Trophoblast cell (in vitro differentiated cells and primary cell): ENCODE measurements around the gene P2RY12.

ENCODE experiments used
- DNase-seq, 2 donors: peaks; one replicate each; pipeline ENCODE4 v3.0.0-alpha.2; 2016
- H2AFZ ChIP-seq: 2 replicates; pipeline ENCODE4 v1.6.1; 2013; ENCODE audit warnings: low read length, moderate library complexity, mild to moderate bottlenecking; ENCODE audit not compliant: insufficient read depth, poor library complexity
- H2AK5ac ChIP-seq: 2 replicates; pipeline ENCODE4 v1.6.1; 2013; ENCODE audit warnings: mild to moderate bottlenecking, low read length
- H2BK120ac ChIP-seq: 2 replicates; pipeline ENCODE4 v1.6.1; 2013; ENCODE audit warnings: low read length, mild to moderate bottlenecking, moderate library complexity; ENCODE audit not compliant: insufficient read depth, poor library complexity
- H2BK12ac ChIP-seq: 2 replicates; pipeline ENCODE4 v1.6.1; 2013; ENCODE audit warnings: mild to moderate bottlenecking, low read length, moderate library complexity
- H2BK5ac ChIP-seq: 2 replicates; pipeline ENCODE4 v1.6.1; 2013; ENCODE audit warnings: low read length, low read depth, moderate library complexity, mild to moderate bottlenecking; ENCODE audit not compliant: poor library complexity
- H3K14ac ChIP-seq: 2 replicates; pipeline ENCODE4 v1.6.1; 2013; ENCODE audit warnings: mild to moderate bottlenecking, low read length
- H3K18ac ChIP-seq: 2 replicates; pipeline ENCODE4 v1.6.1; 2013; ENCODE audit warnings: mild to moderate bottlenecking, low read length
- H3K23ac ChIP-seq: 2 replicates; pipeline ENCODE4 v1.6.1; 2013; ENCODE audit warnings: low read length
- H3K27ac ChIP-seq: 2 replicates; pipeline ENCODE4 v1.5.1; 2013; ENCODE audit warnings: low read depth, mild to moderate bottlenecking, inconsistent platforms, low read length, moderate library complexity
- H3K27me3 ChIP-seq: 2 replicates; pipeline ENCODE4 v1.6.1; 2013; ENCODE audit warnings: inconsistent platforms, mild to moderate bottlenecking, low read length, moderate library complexity; ENCODE audit not compliant: insufficient read depth
- H3K36me3 ChIP-seq, 2 experiments: 1 replicate in 1 of 2; 2 replicates in 1 of 2; pipeline ENCODE4 v1.6.1; 2013; ENCODE audit warnings: low read length in 2 of 2, mild to moderate bottlenecking in 2 of 2, moderate library complexity in 1 of 2; ENCODE audit not compliant: insufficient read depth in 2 of 2, control insufficient read depth in 1 of 2
- H3K4ac ChIP-seq: 2 replicates; pipeline ENCODE4 v1.6.1; 2013; ENCODE audit warnings: low read depth, mild to moderate bottlenecking, low read length, moderate library complexity
- H3K4me1 ChIP-seq, 2 experiments: 1 replicate in 1 of 2; 2 replicates in 1 of 2; pipeline ENCODE4 v1.6.1; 2013; ENCODE audit warnings: low read length in 2 of 2, mild to moderate bottlenecking in 2 of 2, moderate library complexity in 1 of 2; ENCODE audit not compliant: insufficient read depth in 2 of 2, control insufficient read depth in 1 of 2
- H3K4me2 ChIP-seq: 2 replicates; pipeline ENCODE4 v1.6.1; 2013; ENCODE audit warnings: inconsistent platforms, mild to moderate bottlenecking, low read length, moderate library complexity
- H3K4me3 ChIP-seq: 2 replicates; pipeline ENCODE4 v1.5.1; 2013; ENCODE audit warnings: mild to moderate bottlenecking, low read depth, low read length, inconsistent platforms
- H3K79me1 ChIP-seq: one replicate; pipeline ENCODE4 v1.6.1; 2013; ENCODE audit warnings: low read length
- H3K79me2 ChIP-seq: 2 replicates; pipeline ENCODE4 v1.6.1; 2013; ENCODE audit warnings: low read length, mild to moderate bottlenecking; ENCODE audit not compliant: control insufficient read depth, insufficient read depth, poor library complexity
- H3K9ac ChIP-seq: 2 replicates; pipeline ENCODE4 v1.6.1; 2013; ENCODE audit warnings: mild to moderate bottlenecking, low read length
- H3K9me3 ChIP-seq: 2 replicates; pipeline ENCODE4 v1.6.1; 2013; ENCODE audit warnings: low read depth, mild to moderate bottlenecking, control low read depth, inconsistent platforms, low read length; ENCODE audit not compliant: insufficient read depth
- H4K12ac ChIP-seq: 2 replicates; pipeline ENCODE4 v1.6.1; 2013; ENCODE audit warnings: low read depth, mild to moderate bottlenecking, low read length, moderate library complexity
- H4K8ac ChIP-seq: 2 replicates; pipeline ENCODE4 v1.6.1; 2013; ENCODE audit warnings: low read depth, mild to moderate bottlenecking, low read length, moderate library complexity
- H4K91ac ChIP-seq: one replicate; pipeline ENCODE4 v1.6.1; 2013; ENCODE audit warnings: low read depth, mild to moderate bottlenecking, low read length, moderate library complexity
- whole genome bisulfite sequencing: extraction: QIAGEN DNeasy Blood & Tissue Kit; methylation state at CpG from one replicate; pipeline ENCODE4 v1.1.7; 2013; ENCODE audit warnings: missing lambda C conversion rate; ENCODE audit not compliant: insufficient read length, insufficient coverage; ENCODE audit errors: extremely low coverage; 5-methylcytosine and 5-hydroxymethylcytosine counted together

The P2RY12 gene

DNA sequence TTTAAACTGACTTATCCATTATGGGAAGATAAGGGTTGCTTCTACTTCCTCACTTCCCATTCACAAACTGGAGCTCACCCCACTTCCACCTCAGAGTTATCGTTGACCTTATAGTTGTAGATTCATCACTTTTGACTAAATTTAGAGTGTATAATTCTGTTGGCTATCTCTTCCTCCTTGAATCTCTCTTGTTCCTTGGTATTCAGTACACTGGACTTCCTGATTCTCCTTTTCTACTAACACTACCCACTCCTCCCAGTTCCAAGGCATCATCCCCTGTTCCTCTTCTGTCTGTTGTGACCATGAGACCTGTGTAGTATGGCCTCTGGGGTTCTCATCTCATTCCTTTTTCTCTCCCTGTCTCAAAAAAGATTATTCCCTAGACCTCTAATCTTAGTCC, 62.0 kb downstream of the P2RY12 start:
- no peak overlapping the region for H2BK5ac ChIP-seq
- no peak overlapping the region for H2BK120ac ChIP-seq
- no peak overlapping the region for H4K91ac ChIP-seq
- no peak overlapping the region for H4K8ac ChIP-seq
- no peak overlapping the region for H2AFZ ChIP-seq
- no peak overlapping the region for H3K14ac ChIP-seq
- H3K79me1 ChIP-seq = no peaks in the 10 kb centered on the region
- H3K4me1 ChIP-seq = peaks cover 0 to 3% of the 10 kb centered on the region in 2 experiments
- WGBS = no CpG with 5 or more reads among the region's 1 CpG
- H3K18ac ChIP-seq = no peak overlapping the region
- no peak overlapping the region for H3K9ac ChIP-seq
- no peaks in the 10 kb centered on the region for H3K79me2 ChIP-seq
- no peak overlapping the region for H4K12ac ChIP-seq
- H3K23ac ChIP-seq = no peak overlapping the region
- no peak for DNase-seq
- no peaks in the 10 kb centered on the region for H3K27me3 ChIP-seq
- no peak overlapping the region for H3K4ac ChIP-seq
- H3K27ac ChIP-seq = no peak overlapping the region
- H2AK5ac ChIP-seq = no peak overlapping the region
- no peak overlapping the region for H3K4me3 ChIP-seq
- no peak overlapping the region for H3K4me2 ChIP-seq
- no peaks in the 10 kb centered on the region for H3K36me3 ChIP-seq
- no peaks in the 10 kb centered on the region for H3K9me3 ChIP-seq
- H2BK12ac ChIP-seq = no peak overlapping the region

DNA sequence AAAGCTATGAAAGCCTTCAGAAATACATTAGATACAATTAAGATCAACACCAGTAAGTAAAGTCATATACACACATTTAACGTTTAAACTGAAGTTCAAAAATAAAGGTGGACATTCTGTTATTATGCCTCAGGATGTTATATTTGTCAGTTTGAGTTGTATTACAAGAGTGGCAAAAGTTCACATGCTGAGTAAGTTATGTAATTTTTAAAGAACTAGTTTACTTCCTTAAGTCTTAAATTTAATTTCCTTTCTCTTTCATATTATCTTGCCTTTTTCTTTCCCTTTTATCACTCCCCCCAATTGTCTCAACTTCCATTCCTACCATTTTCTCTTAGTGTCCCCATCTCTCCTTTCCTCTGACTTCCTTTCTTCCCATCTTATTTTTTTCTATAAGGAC, 63.0 kb downstream of the P2RY12 start:
- Histone ChIP-seq H2AK5ac (no peak overlapping the region), H4K12ac (no peak overlapping the region), H3K4ac (no peak overlapping the region), H4K91ac (no peak overlapping the region), H2BK120ac (no peak overlapping the region), H3K4me2 (no peak overlapping the region), H3K4me3 (no peak overlapping the region), H3K27me3 (no peaks in the 10 kb centered on the region), H3K79me1 (peaks cover under 1% of the 10 kb centered on the region), H3K4me1 (peaks cover 0 to 4% of the 10 kb centered on the region in 2 experiments), H3K9ac (no peak overlapping the region), H3K36me3 (no peaks in the 10 kb centered on the region), H3K14ac (no peak overlapping the region), H3K9me3 (no peaks in the 10 kb centered on the region), H3K79me2 (no peaks in the 10 kb centered on the region), H2AFZ (no peak overlapping the region), H4K8ac (no peak overlapping the region), H3K18ac (no peak overlapping the region), H2BK12ac (no peak overlapping the region), H2BK5ac (no peak overlapping the region), H3K27ac (no peak overlapping the region), H3K23ac (no peak overlapping the region)
- WGBS = no CpG with 5 or more reads among the region's 1 CpG
- DNase-seq = no peak

- H4K91ac ChIP-seq = no peak overlapping the region
- H4K12ac ChIP-seq = no peak overlapping the region
- H2AFZ ChIP-seq = no peak overlapping the region
- no peak overlapping the region for H4K8ac ChIP-seq
- H3K79me2 ChIP-seq = no peaks in the 10 kb centered on the region
- no peak overlapping the region for H3K23ac ChIP-seq
- H3K9me3 ChIP-seq = no peaks in the 10 kb centered on the region
- H2BK120ac ChIP-seq = no peak overlapping the region
- no peak overlapping the region for H2AK5ac ChIP-seq
- H3K27ac ChIP-seq = no peak overlapping the region
- no peak overlapping the region for H3K9ac ChIP-seq
- no peak overlapping the region for H3K4me2 ChIP-seq
- H3K4ac ChIP-seq = no peak overlapping the region
- no CpG with 5 or more reads among the region's 2 CpGs for WGBS
- no peaks in the 10 kb centered on the region for H3K36me3 ChIP-seq
- no peak overlapping the region for H2BK5ac ChIP-seq
- H3K18ac ChIP-seq = no peak overlapping the region
- peaks cover 4% of the 10 kb centered on the region for H3K79me1 ChIP-seq
- no peak overlapping the region for H2BK12ac ChIP-seq
- no peak overlapping the region for H3K14ac ChIP-seq
- H3K4me3 ChIP-seq = no peak overlapping the region
- no peaks in the 10 kb centered on the region for H3K27me3 ChIP-seq
- DNase-seq = no peak
- H3K4me1 ChIP-seq = peaks cover 0 to 4% of the 10 kb centered on the region in 2 experiments
Measured at GRCh38 chr3:151320131-151320530, 64.4 kb downstream of the P2RY12 start.

DNA sequence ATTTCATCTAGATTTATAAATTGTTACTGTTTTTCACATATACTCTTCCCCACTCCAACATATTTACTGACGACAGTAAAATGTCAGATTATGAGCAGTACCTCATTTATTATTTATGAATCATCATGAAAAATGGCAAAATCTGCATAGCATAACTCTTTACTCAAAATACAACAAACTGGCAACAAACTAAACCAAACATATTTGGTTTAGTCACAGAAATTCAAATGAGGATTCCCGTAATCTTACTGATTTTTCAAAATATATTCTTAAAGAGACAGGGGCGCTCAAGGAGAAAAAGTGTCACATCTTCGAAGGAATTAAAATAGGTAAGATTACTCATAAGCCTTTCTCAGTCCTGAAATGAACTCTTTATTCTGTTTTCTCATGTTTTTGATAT, 64.9 kb downstream of the P2RY12 start:
- Histone ChIP-seq H3K4me1 (peaks cover 3 to 7% of the 10 kb centered on the region in 2 experiments), H4K12ac (no peak overlapping the region), H3K4me2 (no peak overlapping the region), H3K23ac (no peak overlapping the region), H3K79me1 (peaks cover 8% of the 10 kb centered on the region), H2BK5ac (no peak overlapping the region), H4K91ac (no peak overlapping the region), H2AFZ (no peak overlapping the region), H3K18ac (no peak overlapping the region), H3K36me3 (no peaks in the 10 kb centered on the region), H2BK120ac (no peak overlapping the region), H3K4me3 (no peak overlapping the region), H3K27me3 (no peaks in the 10 kb centered on the region), H2BK12ac (no peak overlapping the region), H3K9me3 (no peaks in the 10 kb centered on the region), H2AK5ac (no peak overlapping the region), H3K27ac (no peak overlapping the region), H4K8ac (no peak overlapping the region), H3K79me2 (no peaks in the 10 kb centered on the region), H3K4ac (no peak overlapping the region), H3K9ac (no peak overlapping the region), H3K14ac (no peak overlapping the region)
- peak in 1 of 2 donors; percentile 33 for DNase-seq
- no CpG with 5 or more reads among the region's 4 CpGs for WGBS
